PC-3 (cell line): ENCODE measurements around the gene TLX3. TPM values are rescaled to one million over a fixed set of nuclear protein-coding genes. Genes with fewer than 3 reads are reported as not detected.

ENCODE experiments used
- ATAC-seq: fragments of 200-7000 bp; cut with Tn5 transposase; 2 replicates; pipeline ENCODE4 v1.9.1; 2020; ENCODE audit warnings: mild to moderate bottlenecking, moderate library complexity
- BruUV-seq: library from RNA; stranded (reverse); fragments of 400-500 nt; replicated peaks from 2 replicates; lab custom pipeline; 2021; lab: Mats Ljungman, UMichigan
- CTCF ChIA-PET: fragments of 300-600 bp; sonication (Branson Sonifier 250); formaldehyde crosslinking; loops from one replicate; lab custom pipeline; 2022; ENCODE audit warnings: antibody characterized with exemption; lab: Charles Lee
- POLR2A ChIA-PET: fragments of 300-600 bp; sonication (Branson Sonifier 250); formaldehyde crosslinking; loops from one replicate; lab custom pipeline; 2022; ENCODE audit warnings: antibody characterized with exemption; ENCODE audit not compliant: unreplicated experiment; lab: Charles Lee
- DNase-seq: peaks from one replicate; pipeline ENCODE4 v3.0.0-alpha.2; 2015
- H2AFZ ChIP-seq: fragments of 300-600 bp; sonication (generic); 2 replicates; pipeline ENCODE4 v1.6.0; 2016; ENCODE audit warnings: antibody characterized with exemption, low read length
- H3F3A ChIP-seq: fragments of 300-600 bp; sonication (generic); one replicate; pipeline ENCODE4 v1.6.0; 2017; ENCODE audit warnings: antibody characterized with exemption, low read length, control low read depth, mild to moderate bottlenecking; ENCODE audit not compliant: unreplicated experiment
- H3K27ac ChIP-seq: fragments of 300-600 bp; sonication (generic); 2 replicates; pipeline ENCODE4 v1.5.1; 2016; ENCODE audit warnings: mild to moderate bottlenecking, low read length
- H3K27me3 ChIP-seq: fragments of 300-600 bp; sonication (generic); 2 replicates; pipeline ENCODE4 v1.6.1; 2016; ENCODE audit warnings: low read length, mixed read lengths
- H3K36me3 ChIP-seq: fragments of 300-600 bp; sonication (generic); 2 replicates; pipeline ENCODE4 v1.6.1; 2016; ENCODE audit warnings: low read depth, mixed run types, low read length, mixed read lengths
- H3K4me1 ChIP-seq: fragments of 300-600 bp; sonication (generic); 2 replicates; pipeline ENCODE4 v1.5.1; 2016; ENCODE audit warnings: low read length; ENCODE audit not compliant: insufficient read depth
- H3K4me2 ChIP-seq: fragments of 300-600 bp; sonication (generic); 2 replicates; pipeline ENCODE4 v1.6.0; 2016; ENCODE audit warnings: low read length
- H3K4me3 ChIP-seq: fragments of 300-600 bp; sonication (generic); 2 replicates; pipeline ENCODE4 v1.5.1; 2016; ENCODE audit warnings: mild to moderate bottlenecking, low read length, mixed read lengths
- H3K79me2 ChIP-seq: fragments of 300-600 bp; sonication (generic); 2 replicates; pipeline ENCODE4 v1.6.1; 2017; ENCODE audit warnings: low read length, mixed read lengths
- H3K9ac ChIP-seq: fragments of 300-600 bp; sonication (generic); 2 replicates; pipeline ENCODE4 v1.6.0; 2016; ENCODE audit warnings: mild to moderate bottlenecking, low read length
- H3K9me2 ChIP-seq: fragments of 300-600 bp; sonication (generic); replicated peaks from 2 replicates; pipeline ENCODE4 v1.6.1; 2016; ENCODE audit warnings: mixed run types, low read length, mixed read lengths
- H3K9me3 ChIP-seq: fragments of 300-600 bp; sonication (generic); 2 replicates; pipeline ENCODE4 v1.6.1; 2016; ENCODE audit warnings: low read length, mixed read lengths
- H4K20me1 ChIP-seq: fragments of 300-600 bp; sonication (generic); 2 replicates; pipeline ENCODE4 v1.6.1; 2016; ENCODE audit warnings: low read length, mixed read lengths
- EZH2 ChIP-seq: fragments of 300-600 bp; sonication (generic); IDR thresholded peaks from one replicate; pipeline ENCODE4 v1.6.1; 2017; ENCODE audit warnings: antibody characterized with exemption, mild to moderate bottlenecking, low read length; ENCODE audit not compliant: unreplicated experiment
- EZH2phosphoT487 ChIP-seq: fragments of 300-600 bp; sonication (generic); IDR thresholded peaks from 2 replicates; pipeline ENCODE4 v1.6.1; 2018; ENCODE audit warnings: mild to moderate bottlenecking, antibody characterized with exemption, low read length, borderline replicate concordance
- intact Hi-C: fragments of 100-400 bp; cut with micrococcal nuclease; formaldehyde crosslinking; loops from 2 replicates; pipeline ENCODE4 v1.9.0; 2023
- total RNA-seq: library from RNA; depleted of rRNA; stranded (reverse); fragments of >200 nt; gene quantifications from 2 replicates; pipeline ENCODE4 v1.2.3, GENCODE V29; 2014
- TF ChIP-seq, protein P1 (sequence below): fragments of 300-600 bp; sonication (generic); conservative IDR thresholded peaks from 2 replicates; pipeline ENCODE4 v1.5.1; 2017; ENCODE audit warnings: antibody characterized with exemption, low read depth, mild to moderate bottlenecking, low read length

The TLX3 gene
- total RNA-seq, 1 experiment from 2014 or later = not detected

DNA sequence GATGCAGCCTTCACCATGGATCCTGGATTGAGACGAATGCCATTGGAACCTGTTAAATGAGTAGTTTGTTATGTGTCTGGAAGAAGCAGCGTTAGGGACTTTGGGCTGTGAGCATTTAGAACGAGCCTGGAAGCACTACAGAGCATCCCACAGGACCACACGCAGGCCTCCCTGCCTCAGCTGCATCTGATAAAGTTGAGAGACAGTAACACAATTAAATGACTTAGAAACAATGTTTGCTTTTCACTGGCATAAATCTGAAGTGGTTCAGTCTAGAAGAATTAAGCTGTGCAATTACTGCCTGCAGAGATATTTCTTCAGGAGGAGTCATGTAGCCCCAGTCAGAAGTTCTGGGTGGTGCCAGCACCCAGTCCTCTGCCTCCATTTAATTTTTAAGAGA lies 9.8 kb upstream of the TLX3 start:
- H3K27me3 ChIP-seq = peaks cover 6% of the 10 kb centered on the region; the same call in 1 of the 2 replicates
- DNase-seq (no peak), ATAC-seq (no peak)
- H3K9me2 ChIP-seq = no peaks in the 10 kb centered on the region
- POLR2A ChIA-PET = no interaction called here
- H3F3A ChIP-seq = no peaks in the 10 kb centered on the region
- CTCF ChIA-PET = no interaction called here
- H3K4me1 ChIP-seq = peaks cover 7% of the 10 kb centered on the region; the same call in 1 of the 2 replicates
- no peak overlapping the region for H3K4me2 ChIP-seq
- no peak overlapping the region for H3K4me3 ChIP-seq
- BruUV-seq = no TSS peak
- H3K36me3 ChIP-seq = no peaks in the 10 kb centered on the region
- TF ChIP-seq, protein P1, sequence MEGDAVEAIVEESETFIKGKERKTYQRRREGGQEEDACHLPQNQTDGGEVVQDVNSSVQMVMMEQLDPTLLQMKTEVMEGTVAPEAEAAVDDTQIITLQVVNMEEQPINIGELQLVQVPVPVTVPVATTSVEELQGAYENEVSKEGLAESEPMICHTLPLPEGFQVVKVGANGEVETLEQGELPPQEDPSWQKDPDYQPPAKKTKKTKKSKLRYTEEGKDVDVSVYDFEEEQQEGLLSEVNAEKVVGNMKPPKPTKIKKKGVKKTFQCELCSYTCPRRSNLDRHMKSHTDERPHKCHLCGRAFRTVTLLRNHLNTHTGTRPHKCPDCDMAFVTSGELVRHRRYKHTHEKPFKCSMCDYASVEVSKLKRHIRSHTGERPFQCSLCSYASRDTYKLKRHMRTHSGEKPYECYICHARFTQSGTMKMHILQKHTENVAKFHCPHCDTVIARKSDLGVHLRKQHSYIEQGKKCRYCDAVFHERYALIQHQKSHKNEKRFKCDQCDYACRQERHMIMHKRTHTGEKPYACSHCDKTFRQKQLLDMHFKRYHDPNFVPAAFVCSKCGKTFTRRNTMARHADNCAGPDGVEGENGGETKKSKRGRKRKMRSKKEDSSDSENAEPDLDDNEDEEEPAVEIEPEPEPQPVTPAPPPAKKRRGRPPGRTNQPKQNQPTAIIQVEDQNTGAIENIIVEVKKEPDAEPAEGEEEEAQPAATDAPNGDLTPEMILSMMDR = no peak
- TF ChIP-seq EZH2phosphoT487 (no peak), EZH2 (no peak)
- no peak overlapping the region for H2AFZ ChIP-seq
- H3K9me3 ChIP-seq = no peaks in the 10 kb centered on the region
- no peaks in the 10 kb centered on the region for H4K20me1 ChIP-seq
- H3K27ac ChIP-seq = no peak overlapping the region
- intact Hi-C loops = no loop called here
- H3K9ac ChIP-seq = no peak overlapping the region
- no peaks in the 10 kb centered on the region for H3K79me2 ChIP-seq

DNA sequence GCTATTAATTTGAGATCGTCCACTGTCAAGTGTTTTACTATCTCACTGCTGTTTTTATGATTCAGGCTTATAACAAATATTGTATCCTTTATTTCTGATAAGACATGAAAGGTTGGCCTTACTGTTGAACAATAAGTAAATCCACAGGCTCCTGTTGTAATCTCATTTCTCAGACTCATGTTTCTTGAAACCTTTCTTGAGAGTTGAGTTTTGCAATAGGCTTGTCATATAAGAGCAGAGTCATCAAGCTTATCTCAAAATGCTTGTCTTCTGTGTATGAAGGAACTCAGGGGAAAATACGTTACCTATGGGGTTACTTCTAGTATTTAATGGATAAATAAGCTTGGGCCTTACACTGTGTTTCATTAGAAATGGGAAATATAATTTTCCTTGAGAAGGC lies 9.2 kb upstream of the TLX3 start:
- BruUV-seq = no TSS peak
- no peak overlapping the region for H3K4me3 ChIP-seq
- no peak overlapping the region for H3K4me2 ChIP-seq
- no peak overlapping the region for H3K9ac ChIP-seq
- no peaks in the 10 kb centered on the region for H3K9me2 ChIP-seq
- POLR2A ChIA-PET = no interaction called here
- CTCF ChIA-PET = no interaction called here
- no peaks in the 10 kb centered on the region for H4K20me1 ChIP-seq
- no peak overlapping the region for H2AFZ ChIP-seq
- no peak overlapping the region for H3K27ac ChIP-seq
- intact Hi-C loops = no loop called here
- H3F3A ChIP-seq = no peaks in the 10 kb centered on the region
- TF ChIP-seq EZH2phosphoT487 (no peak), EZH2 (no peak)
- TF ChIP-seq, protein P1 = no peak
- no peaks in the 10 kb centered on the region for H3K79me2 ChIP-seq
- peaks cover 6% of the 10 kb centered on the region; the same call in 1 of the 2 replicates for H3K27me3 ChIP-seq
- ATAC-seq = no peak
- no peaks in the 10 kb centered on the region for H3K36me3 ChIP-seq
- no peaks in the 10 kb centered on the region for H3K9me3 ChIP-seq
- H3K4me1 ChIP-seq = peaks cover 7% of the 10 kb centered on the region; the same call in 1 of the 2 replicates
- DNase-seq = no peak

DNA sequence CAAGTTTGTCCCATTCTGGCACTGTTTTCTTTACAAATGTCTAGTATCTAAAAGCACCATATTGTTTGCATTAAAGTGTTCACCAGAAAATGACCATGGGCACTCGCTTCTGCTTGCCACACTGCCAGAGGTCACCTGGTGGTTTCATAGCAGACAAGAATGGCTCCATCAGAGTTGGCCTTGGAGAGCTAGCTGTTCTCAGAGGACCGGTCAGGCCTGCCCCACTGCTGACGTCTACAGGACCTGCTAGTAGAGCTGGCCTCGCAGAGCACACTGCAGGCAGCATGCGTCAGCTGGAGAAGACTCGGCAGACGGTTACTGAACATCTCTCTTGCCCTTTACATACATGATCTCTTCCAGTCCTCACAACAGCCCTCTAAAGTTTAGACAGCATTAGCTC lies 8.7 kb upstream of the TLX3 start:
- DNase-seq = no peak
- Histone ChIP-seq H3K9me2 (no peaks in the 10 kb centered on the region), H3K4me3 (no peak overlapping the region), H4K20me1 (no peaks in the 10 kb centered on the region), H3K27me3 (peaks cover 6% of the 10 kb centered on the region; the same call in 1 of the 2 replicates), H3K4me2 (no peak overlapping the region), H3F3A (no peaks in the 10 kb centered on the region), H3K4me1 (peaks cover 7% of the 10 kb centered on the region; the same call in 1 of the 2 replicates), H3K27ac (no peak overlapping the region), H2AFZ (no peak overlapping the region), H3K9ac (no peak overlapping the region), H3K79me2 (no peaks in the 10 kb centered on the region), H3K9me3 (no peaks in the 10 kb centered on the region), H3K36me3 (no peaks in the 10 kb centered on the region)
- intact Hi-C loops = no loop called here
- CTCF ChIA-PET = no interaction called here
- ATAC-seq = no peak
- BruUV-seq = no TSS peak
- TF ChIP-seq EZH2phosphoT487 (no peak), EZH2 (no peak)
- TF ChIP-seq, protein P1 = no peak
- POLR2A ChIA-PET = no interaction called here
